Keratinocyte (primary cell): ENCODE data around the gene CTCFL.

Source experiments
- CTCF ChIP-seq, 3 experiments: IDR thresholded peaks in 1 of 3; conservative IDR thresholded peaks in 1 of 3; optimal IDR thresholded peaks in 1 of 3; 2 replicates in 2 of 3; 3 replicates in 1 of 3; pipeline versions ENCODE3 to v1.5.1; 2011; ENCODE audit warnings: low read length in 3 of 3, mild to moderate bottlenecking in 3 of 3, moderate library complexity in 2 of 3, control low read depth in 1 of 3, inconsistent platforms in 1 of 3; ENCODE audit not compliant: insufficient read depth in 2 of 3; ENCODE audit errors: extremely low read depth in 1 of 3
- EZH2 ChIP-seq: IDR thresholded peaks from one replicate; pipeline ENCODE4 v1.6.1; 2012; ENCODE audit warnings: inconsistent platforms, mild to moderate bottlenecking, low read length, moderate library complexity

GRCh38 chr20:57483287-57484050 lies 41.5 kb downstream of the CTCFL start:
- TF ChIP-seq CTCF (optimal IDR thresholded peaks at IDR 0.05 in 1 of 3, IDR thresholded peaks at IDR 0.05 in 1 of 3, conservative IDR thresholded peaks at IDR 0.05 in 1 of 3; ENCODE audit: extremely low read depth in 1 of 3, insufficient read depth in 2 of 3, low read length in 3 of 3): no peak
- TF ChIP-seq EZH2: no peak
